Subcutaneous abdominal adipose tissue (tissue), 5 donors: ENCODE results near the gene RTN4R.
"Not testable (repeated sequence)": the region's sequence is repeated elsewhere in the genome, so short reads cannot be mapped to it uniquely, and the experiment has no call there.

ENCODE experiments used
- H3K27ac ChIP-seq: one replicate; pipeline ENCODE4 v1.7.0; 2013; ENCODE audit warnings: low read depth, mild to moderate bottlenecking, inconsistent platforms, low read length, moderate library complexity
- H3K27me3 ChIP-seq, 5 donors: one replicate each; pipeline ENCODE4 v1.7.0; 2013; ENCODE audit warnings: low read length in 5 of 5, inconsistent platforms in 1 of 5; ENCODE audit not compliant: control insufficient read depth in 5 of 5, insufficient read depth in 4 of 5
- H3K36me3 ChIP-seq, 5 donors: one replicate each; pipeline ENCODE4 v1.7.0; 2013; ENCODE audit warnings: low read length in 5 of 5; ENCODE audit not compliant: control insufficient read depth in 5 of 5, insufficient read depth in 5 of 5
- H3K4me1 ChIP-seq, 5 donors: one replicate each; pipeline ENCODE4 v1.7.0; 2013; ENCODE audit warnings: low read length in 5 of 5, mild to moderate bottlenecking in 3 of 5, moderate library complexity in 1 of 5; ENCODE audit not compliant: control insufficient read depth in 5 of 5, insufficient read depth in 5 of 5
- H3K4me3 ChIP-seq, 5 donors: one replicate each; pipeline ENCODE4 v1.7.0; 2013; ENCODE audit warnings: low read length in 5 of 5, low read depth in 1 of 5
- H3K9ac ChIP-seq, 5 donors: one replicate each; pipeline ENCODE4 v1.7.0; 2013; ENCODE audit warnings: low read length in 5 of 5, mild to moderate bottlenecking in 4 of 5, moderate library complexity in 3 of 5
- H3K9me3 ChIP-seq, 5 donors: one replicate each; pipeline ENCODE4 v1.7.0; 2013; ENCODE audit warnings: low read length in 5 of 5; ENCODE audit not compliant: control insufficient read depth in 5 of 5
- donor health status: healthy.
- donor health status: healthy.
- donor health status: healthy.
- donor health status: healthy.
- donor health status: healthy.

RTN4R gene

GRCh38 chr22:20286312-20286660 is 18.2 kb upstream of the RTN4R start:
- not testable (repeated sequence) for H3K27ac ChIP-seq, H3K9me3 ChIP-seq, H3K36me3 ChIP-seq, H3K4me1 ChIP-seq, H3K4me3 ChIP-seq, H3K9ac ChIP-seq
- H3K27me3 ChIP-seq: peaks cover 5 to 17% (median 12%) of the 10 kb centered on the region in 5 donors

GRCh38 chr22:20285473-20286311 is 17.6 kb upstream of the RTN4R start:
- not testable (repeated sequence) for H3K27ac ChIP-seq, H3K36me3 ChIP-seq, H3K9ac ChIP-seq, H3K4me1 ChIP-seq, H3K4me3 ChIP-seq, H3K9me3 ChIP-seq
- H3K27me3 ChIP-seq: peaks cover 2 to 11% (median 8%) of the 10 kb centered on the region in 5 donors

GRCh38 chr22:20284471-20285086 is 16.5 kb upstream of the RTN4R start:
- H3K4me1 ChIP-seq: no peaks in the 10 kb centered on the region
- H3K27ac ChIP-seq: no peak overlapping the region
- no peaks in the 10 kb centered on the region for H3K9me3 ChIP-seq
- H3K36me3 ChIP-seq: no peaks in the 10 kb centered on the region
- no peak overlapping the region for H3K9ac ChIP-seq
- H3K4me3 ChIP-seq: no peak overlapping the region
- H3K27me3 ChIP-seq: peaks cover 0 to 5% (median 4%) of the 10 kb centered on the region in 5 donors

GRCh38 chr22:20283674-20284066 is 15.6 kb upstream of the RTN4R start:
- Histone ChIP-seq H3K27me3 (peaks cover 0 to 5% (median under 1%) of the 10 kb centered on the region in 5 donors), H3K9me3 (no peaks in the 10 kb centered on the region), H3K36me3 (no peaks in the 10 kb centered on the region), H3K9ac (no peak overlapping the region), H3K4me1 (no peaks in the 10 kb centered on the region), H3K4me3 (no peak overlapping the region), H3K27ac (no peak overlapping the region)

- no peaks in the 10 kb centered on the region for H3K36me3 ChIP-seq
- H3K27ac ChIP-seq: no peak overlapping the region
- H3K9ac ChIP-seq: no peak overlapping the region
- no peaks in the 10 kb centered on the region for H3K9me3 ChIP-seq
- H3K4me1 ChIP-seq: no peaks in the 10 kb centered on the region
- no peak overlapping the region for H3K4me3 ChIP-seq
- H3K27me3 ChIP-seq: peaks cover 0 to 5% (median 0%) of the 10 kb centered on the region in 5 donors
Measured at GRCh38 chr22:20282901-20283673, 15.0 kb upstream of the RTN4R start.

- Histone ChIP-seq H3K4me1 (no peaks in the 10 kb centered on the region), H3K9ac (no peak overlapping the region), H3K9me3 (no peaks in the 10 kb centered on the region), H3K27ac (no peak overlapping the region), H3K27me3 (peaks cover 0 to 5% (median 0%) of the 10 kb centered on the region in 5 donors), H3K4me3 (no peak overlapping the region), H3K36me3 (no peaks in the 10 kb centered on the region)
Measured at GRCh38 chr22:20281891-20282290, 13.8 kb upstream of the RTN4R start.

- H3K9ac ChIP-seq, H3K36me3 ChIP-seq, H3K27me3 ChIP-seq, H3K4me1 ChIP-seq, H3K9me3 ChIP-seq, H3K27ac ChIP-seq, H3K4me3 ChIP-seq: not testable (repeated sequence)
Measured at GRCh38 chr22:20281473-20281872, 13.4 kb upstream of the RTN4R start.

GRCh38 chr22:20280866-20281265 is 12.7 kb upstream of the RTN4R start:
- Histone ChIP-seq H3K9ac (no peak overlapping the region), H3K9me3 (no peaks in the 10 kb centered on the region), H3K36me3 (no peaks in the 10 kb centered on the region), H3K4me1 (no peaks in the 10 kb centered on the region), H3K4me3 (no peak overlapping the region), H3K27me3 (peaks cover 0 to 5% (median 0%) of the 10 kb centered on the region in 5 donors), H3K27ac (no peak overlapping the region)

- H3K9ac ChIP-seq, H3K27ac ChIP-seq, H3K36me3 ChIP-seq, H3K4me3 ChIP-seq, H3K9me3 ChIP-seq, H3K27me3 ChIP-seq, H3K4me1 ChIP-seq: not testable (repeated sequence)
Measured at GRCh38 chr22:20280163-20280562, 12.0 kb upstream of the RTN4R start.

GRCh38 chr22:20279662-20280134 is 11.6 kb upstream of the RTN4R start:
- peaks cover 0 to 5% (median 0%) of the 10 kb centered on the region in 5 donors for H3K27me3 ChIP-seq
- no peak overlapping the region for H3K27ac ChIP-seq
- H3K36me3 ChIP-seq: no peaks in the 10 kb centered on the region

More at GRCh38 chr22:20279662-20280134, 11.6 kb upstream of the RTN4R start:
- Histone ChIP-seq H3K4me3 (no peak overlapping the region), H3K9me3 (no peaks in the 10 kb centered on the region), H3K9ac (no peak overlapping the region), H3K4me1 (no peaks in the 10 kb centered on the region)
